Loucy (cell line): ENCODE results near the gene AMOTL2.

ENCODE experiments used
- H2AFZ ChIP-seq: fragments of 200-600 bp; sonication (generic); 2 replicates; pipeline ENCODE4 v1.6.0; 2016; ENCODE audit warnings: antibody characterized with exemption, mild to moderate bottlenecking, low read length, moderate library complexity
- H3F3A ChIP-seq: fragments of 200-600 bp; 2 replicates; pipeline ENCODE4 v1.6.0; 2016; ENCODE audit warnings: antibody characterized with exemption, low read depth, mild to moderate bottlenecking
- H3K27me3 ChIP-seq: fragments of 200-600 bp; sonication (generic); 2 replicates; pipeline ENCODE4 v1.6.1; 2014; ENCODE audit warnings: low read length, mild to moderate bottlenecking; ENCODE audit not compliant: insufficient read depth, poor library complexity, severe bottlenecking
- H3K36me3 ChIP-seq: fragments of 200-600 bp; sonication (generic); 2 replicates; pipeline ENCODE4 v1.6.1; 2016; ENCODE audit warnings: low read length; ENCODE audit not compliant: insufficient read depth
- H3K4me1 ChIP-seq: fragments of 200-600 bp; sonication (generic); 2 replicates; pipeline ENCODE4 v1.5.1; 2014; ENCODE audit warnings: low read length, mild to moderate bottlenecking; ENCODE audit not compliant: insufficient read depth, poor library complexity, severe bottlenecking
- H3K4me2 ChIP-seq: fragments of 200-600 bp; sonication (generic); 2 replicates; pipeline ENCODE4 v1.6.0; 2014; ENCODE audit warnings: antibody characterized with exemption, low read length, low read depth, mild to moderate bottlenecking; ENCODE audit not compliant: poor library complexity, severe bottlenecking
- H3K4me3 ChIP-seq: fragments of 200-600 bp; sonication (generic); 2 replicates; pipeline ENCODE4 v1.5.1; 2014; ENCODE audit warnings: low read length, mild to moderate bottlenecking, mixed read lengths; ENCODE audit not compliant: poor library complexity, severe bottlenecking
- H3K79me2 ChIP-seq: fragments of 200-600 bp; sonication (generic); 2 replicates; pipeline ENCODE4 v1.6.1; 2014; ENCODE audit warnings: low read length; ENCODE audit not compliant: insufficient read depth
- H3K9ac ChIP-seq: fragments of 200-600 bp; sonication (generic); 2 replicates; pipeline ENCODE4 v1.6.0; 2014; ENCODE audit warnings: mild to moderate bottlenecking, low read depth, low read length, moderate library complexity; ENCODE audit not compliant: poor library complexity, severe bottlenecking
- H3K9me2 ChIP-seq: fragments of 200-600 bp; sonication (generic); replicated peaks from 2 replicates; pipeline ENCODE4 v1.6.1; 2016; ENCODE audit warnings: low read depth, low read length, mixed read lengths
- H3K9me3 ChIP-seq: fragments of 200-600 bp; sonication (generic); 2 replicates; pipeline ENCODE4 v1.6.1; 2014; ENCODE audit warnings: mild to moderate bottlenecking, antibody characterized with exemption, low read length, low read depth; ENCODE audit not compliant: insufficient read depth
- H4K20me1 ChIP-seq: fragments of 200-600 bp; sonication (generic); 2 replicates; pipeline ENCODE4 v1.6.0; 2014; ENCODE audit warnings: antibody characterized with exemption, low read length, mild to moderate bottlenecking; ENCODE audit not compliant: insufficient read depth, poor library complexity, severe bottlenecking
- CTCF ChIP-seq: fragments of 200-600 bp; sonication (generic); conservative IDR thresholded peaks from 2 replicates; pipeline ENCODE4 v1.5.1; 2014; ENCODE audit warnings: mild to moderate bottlenecking, antibody characterized with exemption, low read length
- EZH2phosphoT487 ChIP-seq: fragments of 200-600 bp; IDR thresholded peaks from 2 replicates; pipeline ENCODE4 v1.6.1; 2018; ENCODE audit warnings: antibody characterized with exemption, mild to moderate bottlenecking, moderate library complexity, borderline replicate concordance

The AMOTL2 gene

GRCh38 chr3:134366928-134367811 is 7.1 kb downstream of the AMOTL2 start:
- H3K4me3 ChIP-seq: no peak overlapping the region
- no peaks in the 10 kb centered on the region for H3K36me3 ChIP-seq
- H2AFZ ChIP-seq: no peak overlapping the region
- H3K79me2 ChIP-seq: no peaks in the 10 kb centered on the region
- peaks cover 30% of the 10 kb centered on the region for H3K4me1 ChIP-seq
- TF ChIP-seq EZH2phosphoT487 (no peak), CTCF (peak; percentile 40; the same call in 1 of the 2 replicates)
- no peaks in the 10 kb centered on the region for H3K9me3 ChIP-seq
- H3K27me3 ChIP-seq: no peaks in the 10 kb centered on the region
- no peaks in the 10 kb centered on the region for H3F3A ChIP-seq
- H3K9me2 ChIP-seq: no peaks in the 10 kb centered on the region
- H4K20me1 ChIP-seq: no peaks in the 10 kb centered on the region
- H3K4me2 ChIP-seq: no peak overlapping the region
- no peak overlapping the region for H3K9ac ChIP-seq

GRCh38 chr3:134366221-134366927 is 7.9 kb downstream of the AMOTL2 start:
- Histone ChIP-seq H4K20me1 (no peaks in the 10 kb centered on the region), H3K4me3 (no peak overlapping the region), H3K9me2 (no peaks in the 10 kb centered on the region), H3K4me1 (peaks cover 30% of the 10 kb centered on the region), H3K9ac (no peak overlapping the region), H2AFZ (no peak overlapping the region), H3K79me2 (no peaks in the 10 kb centered on the region), H3K36me3 (no peaks in the 10 kb centered on the region), H3K27me3 (no peaks in the 10 kb centered on the region), H3F3A (no peaks in the 10 kb centered on the region), H3K4me2 (no peak overlapping the region), H3K9me3 (no peaks in the 10 kb centered on the region)
- TF ChIP-seq EZH2phosphoT487: no peak
- TF ChIP-seq CTCF: no peak

GRCh38 chr3:134365766-134366065 is 8.5 kb downstream of the AMOTL2 start:
- no peaks in the 10 kb centered on the region for H3K9me3 ChIP-seq
- TF ChIP-seq EZH2phosphoT487 (no peak), CTCF (no peak)
- no peaks in the 10 kb centered on the region for H3K79me2 ChIP-seq
- H3K4me2 ChIP-seq: no peak overlapping the region
- H2AFZ ChIP-seq: no peak overlapping the region
- no peak overlapping the region for H3K4me3 ChIP-seq
- H3K9me2 ChIP-seq: no peaks in the 10 kb centered on the region
- no peaks in the 10 kb centered on the region for H3K27me3 ChIP-seq
- H3K9ac ChIP-seq: no peak overlapping the region
- peaks cover 30% of the 10 kb centered on the region for H3K4me1 ChIP-seq
- no peaks in the 10 kb centered on the region for H3K36me3 ChIP-seq
- H4K20me1 ChIP-seq: no peaks in the 10 kb centered on the region
- no peaks in the 10 kb centered on the region for H3F3A ChIP-seq
